SK-N-SH treated with all-trans-retinoic acid at 6 μM for 48 hours (cell line): Measurements from ENCODE around the gene PARP6.

Source experiments
- ATAC-seq: fragments of 200-7000 bp; cut with Tn5 transposase; 3 replicates; pipeline ENCODE4 v1.9.1; 2020; ENCODE audit warnings: mild to moderate bottlenecking, moderate library complexity
- ARNTL ChIP-seq: fragments of 450-650 bp; formaldehyde crosslinking; IDR thresholded peaks from 2 replicates; pipeline ENCODE4 v1.5.0; 2020; ENCODE audit warnings: low read depth, mild to moderate bottlenecking, moderate library complexity, borderline replicate concordance
- CSDC2 ChIP-seq: fragments of 250-450 bp; sonication (Bioruptor Pico); IDR thresholded peaks from 2 replicates; pipeline ENCODE4 v1.5.0; 2020; ENCODE audit warnings: mild to moderate bottlenecking, moderate library complexity
- ESRRG ChIP-seq: fragments of 250-450 bp; sonication (Bioruptor Pico); IDR thresholded peaks from 2 replicates; pipeline ENCODE4 v1.6.1; 2021; ENCODE audit warnings: mild to moderate bottlenecking
- GLIS3 ChIP-seq: fragments of 250-450 bp; sonication (Bioruptor Pico); IDR thresholded peaks from 2 replicates; pipeline ENCODE4 v1.5.0; 2020; ENCODE audit warnings: mild to moderate bottlenecking, moderate library complexity
- ISL1 ChIP-seq: fragments of 250-450 bp; sonication (Bioruptor Pico); IDR thresholded peaks from 2 replicates; pipeline ENCODE4 v2.1.2; 2022; ENCODE audit warnings: mild to moderate bottlenecking, moderate library complexity
- PPARA ChIP-seq: fragments of 250-450 bp; sonication (Bioruptor Pico); IDR thresholded peaks from 2 replicates; pipeline ENCODE4 v1.5.0; 2020; ENCODE audit warnings: mild to moderate bottlenecking, borderline replicate concordance
- SNAI2 ChIP-seq: fragments of 250-450 bp; sonication (Bioruptor Pico); IDR thresholded peaks from 2 replicates; pipeline ENCODE4 v1.5.0; 2020; ENCODE audit warnings: mild to moderate bottlenecking, moderate library complexity
- TCF4 ChIP-seq: fragments of 250-450 bp; sonication (Bioruptor Pico); IDR thresholded peaks from 2 replicates; pipeline ENCODE4 v1.8.0; 2021; ENCODE audit warnings: mild to moderate bottlenecking, moderate library complexity, borderline replicate concordance
- TOX ChIP-seq: fragments of 250-450 bp; sonication (Bioruptor Pico); IDR thresholded peaks from 2 replicates; pipeline ENCODE4 v1.8.0; 2021; ENCODE audit warnings: mild to moderate bottlenecking, moderate library complexity, borderline replicate concordance
- ZC3H10 ChIP-seq: fragments of 250-450 bp; sonication (Bioruptor Pico); IDR thresholded peaks from 2 replicates; pipeline ENCODE4 v1.5.1; 2021; ENCODE audit warnings: mild to moderate bottlenecking, moderate library complexity
- ZFP3 ChIP-seq: fragments of 250-450 bp; sonication (Bioruptor Pico); IDR thresholded peaks from 2 replicates; pipeline ENCODE4 v1.5.0; 2020; ENCODE audit warnings: mild to moderate bottlenecking, moderate library complexity
- ZNF565 ChIP-seq: fragments of 450-650 bp; formaldehyde crosslinking; conservative IDR thresholded peaks from 2 replicates; pipeline ENCODE4 v1.5.0; 2020; ENCODE audit warnings: low read depth, mild to moderate bottlenecking, moderate library complexity
- ZNF70 ChIP-seq: fragments of 450-650 bp; formaldehyde crosslinking; IDR thresholded peaks from 2 replicates; pipeline ENCODE4 v1.5.0; 2020; ENCODE audit warnings: mild to moderate bottlenecking, moderate library complexity
- ZNF8 ChIP-seq: fragments of 450-650 bp; formaldehyde crosslinking; IDR thresholded peaks from 2 replicates; pipeline ENCODE4 v1.5.0; 2020; ENCODE audit warnings: mild to moderate bottlenecking, moderate library complexity
- TF ChIP-seq, protein P1 (sequence below): fragments of 250-450 bp; sonication (Bioruptor Pico); IDR thresholded peaks from 2 replicates; pipeline ENCODE4 v1.5.1; 2020; ENCODE audit warnings: low read depth, mild to moderate bottlenecking, moderate library complexity
- TF ChIP-seq, protein P2 (sequence below): fragments of 250-450 bp; sonication (Bioruptor Pico); IDR thresholded peaks from 2 replicates; pipeline ENCODE4 v1.5.1; 2021; ENCODE audit warnings: mild to moderate bottlenecking, moderate library complexity
- TF ChIP-seq, protein P3 (sequence below): fragments of 250-450 bp; sonication (Bioruptor Pico); IDR thresholded peaks from 2 replicates; pipeline ENCODE4 v1.5.0; 2020; ENCODE audit warnings: mild to moderate bottlenecking, moderate library complexity
- TF ChIP-seq, protein P4 (sequence below): fragments of 250-450 bp; sonication (Bioruptor Pico); IDR thresholded peaks from 2 replicates; pipeline ENCODE4 v1.8.0; 2020; ENCODE audit warnings: mild to moderate bottlenecking, moderate library complexity, borderline replicate concordance

The PARP6 gene

DNA sequence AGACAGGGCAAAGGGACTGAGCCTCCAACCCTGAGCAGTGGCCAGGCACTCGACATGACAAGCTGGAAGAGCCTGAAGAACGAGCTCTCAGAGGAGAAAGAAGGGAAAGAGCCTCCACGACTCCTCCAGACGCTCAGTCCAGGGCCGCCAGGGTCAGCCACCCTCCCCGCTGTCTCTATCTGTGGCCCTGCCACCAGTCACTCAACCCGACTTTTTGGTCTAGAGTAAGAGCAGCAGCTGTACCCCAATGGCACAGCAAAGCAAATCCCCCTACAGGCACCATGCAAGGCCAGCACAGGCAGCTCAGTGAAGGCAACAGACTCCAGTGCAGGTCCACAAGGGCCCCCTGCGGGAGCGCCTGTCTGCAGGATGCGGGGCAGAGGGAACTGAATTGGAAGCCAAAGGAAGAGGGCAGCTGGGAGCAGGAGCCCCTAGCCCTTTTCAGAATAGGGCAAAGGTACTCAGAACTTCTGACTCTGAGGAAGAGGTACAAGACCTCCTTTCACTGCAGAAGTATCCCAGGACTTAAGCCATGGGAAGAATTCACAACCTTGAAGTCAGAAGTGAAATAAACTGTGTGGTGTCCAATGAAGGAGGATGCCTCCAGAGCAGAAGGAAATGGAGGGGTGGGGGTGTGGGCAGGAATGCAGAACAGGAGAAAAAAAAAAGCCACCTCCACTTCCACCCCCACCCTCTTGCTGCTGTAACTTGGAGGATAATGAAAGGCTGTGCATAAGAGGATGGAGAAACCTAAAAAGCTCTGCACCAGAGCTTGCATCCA, 66.3 kb downstream of the PARP6 start:
- TF ChIP-seq, protein P1, sequence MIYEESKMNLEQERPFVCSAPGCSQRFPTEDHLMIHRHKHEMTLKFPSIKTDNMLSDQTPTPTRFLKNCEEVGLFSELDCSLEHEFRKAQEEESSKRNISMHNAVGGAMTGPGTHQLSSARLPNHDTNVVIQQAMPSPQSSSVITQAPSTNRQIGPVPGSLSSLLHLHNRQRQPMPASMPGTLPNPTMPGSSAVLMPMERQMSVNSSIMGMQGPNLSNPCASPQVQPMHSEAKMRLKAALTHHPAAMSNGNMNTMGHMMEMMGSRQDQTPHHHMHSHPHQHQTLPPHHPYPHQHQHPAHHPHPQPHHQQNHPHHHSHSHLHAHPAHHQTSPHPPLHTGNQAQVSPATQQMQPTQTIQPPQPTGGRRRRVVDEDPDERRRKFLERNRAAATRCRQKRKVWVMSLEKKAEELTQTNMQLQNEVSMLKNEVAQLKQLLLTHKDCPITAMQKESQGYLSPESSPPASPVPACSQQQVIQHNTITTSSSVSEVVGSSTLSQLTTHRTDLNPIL (CRISPR knock-in tag): no peak
- TF ChIP-seq, all 23 proteins: peak for 0
- no peak for ATAC-seq

DNA sequence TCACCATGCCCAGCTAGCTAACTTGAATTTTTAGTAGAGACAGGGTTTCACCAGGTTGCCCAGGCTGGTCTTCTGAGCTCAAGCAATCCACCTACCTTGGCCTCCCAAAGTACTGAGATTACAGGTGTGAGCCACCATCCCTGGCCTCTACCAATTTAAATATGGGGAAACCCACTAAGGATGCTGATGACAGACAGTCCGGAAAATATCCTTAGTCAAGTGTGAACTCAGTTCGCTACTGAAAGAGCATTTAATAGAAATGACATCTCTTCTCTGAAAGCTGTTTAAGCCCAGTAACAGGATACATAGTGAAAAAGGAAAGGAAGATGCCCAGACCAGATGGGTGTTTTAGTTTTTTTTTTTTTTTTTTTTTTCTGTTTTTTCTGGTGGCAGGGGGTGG, 67.1 kb downstream of the PARP6 start:
- TF ChIP-seq GLIS3 (CRISPR knock-in tag) (no peak), ZC3H10 (CRISPR knock-in tag) (no peak), PPARA (CRISPR knock-in tag) (no peak), ISL1 (CRISPR knock-in tag) (no peak), CSDC2 (CRISPR knock-in tag) (no peak), ZFP3 (CRISPR knock-in tag) (no peak), ZNF8 (CRISPR knock-in tag) (no peak), SNAI2 (no peak), ARNTL (no peak), ZNF565 (no peak), ESRRG (CRISPR knock-in tag) (no peak), TOX (CRISPR knock-in tag) (no peak)
- TF ChIP-seq, protein P2, sequence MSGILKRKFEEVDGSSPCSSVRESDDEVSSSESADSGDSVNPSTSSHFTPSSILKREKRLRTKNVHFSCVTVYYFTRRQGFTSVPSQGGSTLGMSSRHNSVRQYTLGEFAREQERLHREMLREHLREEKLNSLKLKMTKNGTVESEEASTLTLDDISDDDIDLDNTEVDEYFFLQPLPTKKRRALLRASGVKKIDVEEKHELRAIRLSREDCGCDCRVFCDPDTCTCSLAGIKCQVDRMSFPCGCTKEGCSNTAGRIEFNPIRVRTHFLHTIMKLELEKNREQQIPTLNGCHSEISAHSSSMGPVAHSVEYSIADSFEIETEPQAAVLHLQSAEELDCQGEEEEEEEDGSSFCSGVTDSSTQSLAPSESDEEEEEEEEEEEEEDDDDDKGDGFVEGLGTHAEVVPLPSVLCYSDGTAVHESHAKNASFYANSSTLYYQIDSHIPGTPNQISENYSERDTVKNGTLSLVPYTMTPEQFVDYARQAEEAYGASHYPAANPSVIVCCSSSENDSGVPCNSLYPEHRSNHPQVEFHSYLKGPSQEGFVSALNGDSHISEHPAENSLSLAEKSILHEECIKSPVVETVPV (CRISPR knock-in tag): no peak
- TF ChIP-seq, protein P3, sequence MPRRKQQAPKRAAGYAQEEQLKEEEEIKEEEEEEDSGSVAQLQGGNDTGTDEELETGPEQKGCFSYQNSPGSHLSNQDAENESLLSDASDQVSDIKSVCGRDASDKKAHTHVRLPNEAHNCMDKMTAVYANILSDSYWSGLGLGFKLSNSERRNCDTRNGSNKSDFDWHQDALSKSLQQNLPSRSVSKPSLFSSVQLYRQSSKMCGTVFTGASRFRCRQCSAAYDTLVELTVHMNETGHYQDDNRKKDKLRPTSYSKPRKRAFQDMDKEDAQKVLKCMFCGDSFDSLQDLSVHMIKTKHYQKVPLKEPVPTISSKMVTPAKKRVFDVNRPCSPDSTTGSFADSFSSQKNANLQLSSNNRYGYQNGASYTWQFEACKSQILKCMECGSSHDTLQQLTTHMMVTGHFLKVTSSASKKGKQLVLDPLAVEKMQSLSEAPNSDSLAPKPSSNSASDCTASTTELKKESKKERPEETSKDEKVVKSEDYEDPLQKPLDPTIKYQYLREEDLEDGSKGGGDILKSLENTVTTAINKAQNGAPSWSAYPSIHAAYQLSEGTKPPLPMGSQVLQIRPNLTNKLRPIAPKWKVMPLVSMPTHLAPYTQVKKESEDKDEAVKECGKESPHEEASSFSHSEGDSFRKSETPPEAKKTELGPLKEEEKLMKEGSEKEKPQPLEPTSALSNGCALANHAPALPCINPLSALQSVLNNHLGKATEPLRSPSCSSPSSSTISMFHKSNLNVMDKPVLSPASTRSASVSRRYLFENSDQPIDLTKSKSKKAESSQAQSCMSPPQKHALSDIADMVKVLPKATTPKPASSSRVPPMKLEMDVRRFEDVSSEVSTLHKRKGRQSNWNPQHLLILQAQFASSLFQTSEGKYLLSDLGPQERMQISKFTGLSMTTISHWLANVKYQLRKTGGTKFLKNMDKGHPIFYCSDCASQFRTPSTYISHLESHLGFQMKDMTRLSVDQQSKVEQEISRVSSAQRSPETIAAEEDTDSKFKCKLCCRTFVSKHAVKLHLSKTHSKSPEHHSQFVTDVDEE (CRISPR knock-in tag): no peak
- TF ChIP-seq, protein P4, sequence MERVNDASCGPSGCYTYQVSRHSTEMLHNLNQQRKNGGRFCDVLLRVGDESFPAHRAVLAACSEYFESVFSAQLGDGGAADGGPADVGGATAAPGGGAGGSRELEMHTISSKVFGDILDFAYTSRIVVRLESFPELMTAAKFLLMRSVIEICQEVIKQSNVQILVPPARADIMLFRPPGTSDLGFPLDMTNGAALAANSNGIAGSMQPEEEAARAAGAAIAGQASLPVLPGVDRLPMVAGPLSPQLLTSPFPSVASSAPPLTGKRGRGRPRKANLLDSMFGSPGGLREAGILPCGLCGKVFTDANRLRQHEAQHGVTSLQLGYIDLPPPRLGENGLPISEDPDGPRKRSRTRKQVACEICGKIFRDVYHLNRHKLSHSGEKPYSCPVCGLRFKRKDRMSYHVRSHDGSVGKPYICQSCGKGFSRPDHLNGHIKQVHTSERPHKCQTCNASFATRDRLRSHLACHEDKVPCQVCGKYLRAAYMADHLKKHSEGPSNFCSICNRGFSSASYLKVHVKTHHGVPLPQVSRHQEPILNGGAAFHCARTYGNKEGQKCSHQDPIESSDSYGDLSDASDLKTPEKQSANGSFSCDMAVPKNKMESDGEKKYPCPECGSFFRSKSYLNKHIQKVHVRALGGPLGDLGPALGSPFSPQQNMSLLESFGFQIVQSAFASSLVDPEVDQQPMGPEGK: no peak
- TF ChIP-seq, protein P1 (CRISPR knock-in tag): no peak
- ATAC-seq: no peak

DNA sequence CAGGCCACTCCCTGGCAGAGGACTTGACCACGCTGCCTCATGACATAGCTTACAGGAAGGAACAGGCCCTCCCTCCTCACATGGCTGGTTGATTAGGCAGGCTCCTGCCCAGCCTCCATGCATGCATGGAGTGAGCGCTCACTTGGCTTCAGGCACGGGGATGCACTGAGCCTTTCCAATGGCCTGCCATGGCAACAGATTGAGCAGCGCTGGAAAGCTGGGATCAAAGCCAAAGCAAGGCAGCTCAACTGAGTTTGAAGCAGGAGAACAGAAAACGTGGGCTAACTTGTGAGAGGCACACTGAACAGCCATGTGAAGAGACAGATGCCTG, 68.9 kb downstream of the PARP6 start:
- TF ChIP-seq, protein P3 (CRISPR knock-in tag): 0 out of 2 replicates have a peak, but pooled peaks have one; percentile 22
- TF ChIP-seq ZFP3 (CRISPR knock-in tag): 0 out of 2 replicates have a peak, but pooled peaks have one; percentile 55
- no peak for TF ChIP-seq ZNF70 (CRISPR knock-in tag)
- TF ChIP-seq TCF4 (CRISPR knock-in tag): no peak
- no peak for TF ChIP-seq ISL1 (CRISPR knock-in tag)
- TF ChIP-seq ZC3H10 (CRISPR knock-in tag): no peak
- TF ChIP-seq, all 23 proteins: peak for 2
- ATAC-seq: peak; percentile 82
